ENCODE measurements around the gene SLC6A11.

GRCh38 chr3:10837849-10838248 lies 21.8 kb downstream of the SLC6A11 start:
- TF ChIP-seq POLR2A (IDR thresholded peaks at IDR 0.05) (no peak), CTCF (IDR thresholded peaks at IDR 0.05) (no peak)
